ENCODE data around the gene IFI27L2.

- no peak for TF ChIP-seq CTCF (IDR thresholded peaks at IDR 0.05)
- no peak for TF ChIP-seq POLR2A (IDR thresholded peaks at IDR 0.05)
- no peak for TF ChIP-seq POLR2AphosphoS5 (IDR thresholded peaks at IDR 0.05)
- no peak for TF ChIP-seq EP300 (IDR thresholded peaks at IDR 0.05)
Observed at GRCh38 chr14:94093418-94093817, 36.0 kb downstream of the IFI27L2 start.

All from stomach (tissue), 4 donors.